Suppressor macrophage (primary cell): ENCODE data around the gene VSTM4.

Source experiments
- DNase-seq, 4 experiments: peaks; one replicate each; pipeline ENCODE4 v3.0.0-alpha.2; 2020 to 2022

Gene VSTM4

DNA sequence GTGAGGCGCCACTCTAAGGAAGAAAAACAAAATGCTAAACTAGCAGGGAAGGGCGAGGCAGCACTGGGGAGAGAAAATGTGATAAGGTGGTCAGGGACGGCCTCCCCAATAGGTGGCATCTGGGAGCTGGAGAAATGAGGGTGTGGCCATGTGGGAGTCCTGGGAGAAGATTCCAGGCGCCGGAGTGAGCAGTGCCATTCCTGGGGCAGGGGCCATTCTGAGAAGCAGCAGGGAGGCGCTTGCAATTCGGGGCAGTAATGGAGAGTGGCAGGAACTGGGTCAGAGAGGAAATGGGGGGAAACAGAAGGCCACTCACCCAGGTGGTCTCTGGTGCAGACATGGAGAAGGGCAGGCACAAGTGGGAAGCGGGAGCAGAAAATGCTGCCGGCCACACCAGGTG, 113.9 kb downstream of the VSTM4 start:
- DNase-seq, result no peak

DNA sequence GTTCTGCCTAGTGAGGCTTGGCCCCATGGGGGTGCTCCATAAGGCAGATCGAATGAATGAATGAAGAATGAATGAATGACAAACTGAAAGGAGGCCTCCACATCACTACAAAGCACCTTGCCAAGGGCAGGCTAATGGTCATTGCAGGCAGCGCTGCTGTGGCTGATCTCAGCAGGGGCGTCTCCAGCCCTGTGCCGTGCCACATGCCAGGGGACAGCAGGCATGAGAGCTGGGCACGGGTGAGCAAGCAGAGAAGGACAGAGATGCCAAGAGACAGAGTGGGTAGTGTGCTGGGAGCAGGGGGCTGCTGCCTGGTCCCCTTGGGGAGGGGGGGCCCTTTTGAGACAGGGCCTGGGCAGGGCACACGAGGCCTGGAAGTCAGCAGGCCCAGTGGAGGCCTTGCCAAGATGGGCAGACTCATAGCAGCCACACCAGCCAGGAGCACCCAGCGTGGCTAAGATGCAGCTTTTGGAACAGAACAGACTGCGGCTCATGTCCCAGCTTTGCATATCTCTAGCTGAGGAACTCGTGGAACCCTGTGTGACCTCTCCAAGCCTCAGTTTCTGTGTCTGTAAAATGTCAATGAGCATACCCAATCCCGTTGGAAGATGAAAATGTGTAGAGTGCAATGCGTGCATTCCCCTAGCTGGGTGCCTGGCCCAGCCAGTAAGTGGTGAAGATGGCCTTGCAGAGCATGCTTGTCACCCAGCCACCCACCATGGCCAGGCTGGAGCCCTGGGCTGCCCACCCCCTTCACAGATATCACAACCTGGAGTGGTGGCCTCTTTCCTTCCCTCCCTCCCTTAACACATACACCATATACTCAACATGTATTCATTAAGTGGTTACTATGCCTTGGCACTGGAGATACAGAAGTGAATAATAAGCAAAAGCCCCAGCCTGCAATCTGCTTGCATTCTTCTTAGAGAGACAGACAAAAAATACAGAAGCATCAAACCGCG, 114.6 kb downstream of the VSTM4 start:
- DNase-seq, result no peak

DNA sequence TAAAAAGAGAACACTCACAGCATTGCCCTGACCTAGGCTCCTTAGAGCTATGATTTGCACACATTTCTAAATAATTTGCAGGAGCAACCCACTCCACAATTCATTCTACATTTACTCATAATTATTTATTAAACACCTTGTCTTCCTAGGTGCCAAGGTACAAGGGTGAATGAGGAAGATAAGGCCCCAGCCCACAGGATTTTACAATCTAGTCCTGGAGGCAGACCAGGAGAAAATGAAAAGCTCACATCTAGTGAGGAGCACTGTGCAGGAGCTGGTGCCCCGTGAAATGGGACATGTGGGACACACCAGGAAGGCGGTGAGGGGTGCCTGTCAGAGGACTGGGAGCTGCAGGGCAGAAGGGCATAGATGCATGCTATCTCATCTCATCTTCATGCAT, 116.0 kb downstream of the VSTM4 start:
- DNase-seq, result no peak

DNA sequence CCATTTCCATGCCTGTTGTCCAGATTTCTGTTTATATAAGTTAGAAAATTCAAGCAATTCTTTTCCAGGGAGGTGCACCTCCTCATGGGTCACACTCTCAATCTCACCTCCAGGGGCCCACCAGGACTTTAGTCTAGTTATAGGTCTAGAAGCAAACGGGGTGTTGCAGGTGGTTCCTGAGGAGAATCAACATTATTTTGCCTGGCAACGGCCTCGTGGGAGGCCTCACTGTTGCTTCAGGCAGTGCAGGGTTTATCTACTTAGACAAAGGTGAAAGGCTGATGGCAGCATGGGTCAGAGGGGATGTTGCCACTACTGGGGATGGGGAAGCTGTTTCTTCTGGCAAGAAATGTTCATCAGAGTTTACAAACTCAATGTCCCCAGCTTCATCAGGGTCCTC, 119.0 kb downstream of the VSTM4 start:
- no peak for DNase-seq

DNA sequence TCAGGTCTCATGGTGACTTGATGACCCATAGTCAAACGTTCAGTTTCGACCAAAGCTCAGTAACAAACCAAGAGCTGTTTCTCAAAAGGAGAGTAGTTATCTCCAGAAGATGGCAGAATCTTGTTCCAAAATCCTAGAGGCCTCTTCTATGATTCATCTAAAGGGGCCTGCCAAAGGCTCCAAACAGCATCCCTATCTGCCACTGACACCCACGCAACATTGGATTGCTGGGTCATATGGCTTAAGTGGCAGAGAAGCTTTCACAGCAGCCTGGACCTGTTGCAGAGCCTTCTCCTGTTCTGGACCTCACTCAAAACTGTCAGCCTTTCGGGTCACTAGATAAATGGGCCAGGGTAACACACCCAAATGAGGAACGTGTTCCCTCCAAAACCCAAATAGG, 121.7 kb downstream of the VSTM4 start:
- no peak for DNase-seq

DNA sequence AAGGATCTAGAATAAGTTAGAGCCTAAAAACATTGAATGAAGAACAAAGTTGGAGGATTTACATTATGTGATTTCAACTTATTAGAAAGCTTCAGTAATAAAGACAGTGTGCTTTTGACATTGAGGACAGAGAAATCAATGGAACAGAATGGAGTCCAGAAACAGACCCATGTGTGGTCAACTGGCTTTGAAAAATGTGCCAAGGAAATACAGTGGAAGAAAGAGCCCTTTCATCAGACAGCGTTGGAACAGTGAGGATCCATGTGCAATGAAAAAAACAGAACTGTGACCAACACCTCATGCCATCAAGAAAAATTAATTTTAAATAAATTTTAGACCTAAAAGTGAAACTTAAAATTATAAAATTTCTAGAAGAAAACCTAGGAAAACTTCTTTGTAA, 125.1 kb downstream of the VSTM4 start:
- DNase-seq, result no peak

DNA sequence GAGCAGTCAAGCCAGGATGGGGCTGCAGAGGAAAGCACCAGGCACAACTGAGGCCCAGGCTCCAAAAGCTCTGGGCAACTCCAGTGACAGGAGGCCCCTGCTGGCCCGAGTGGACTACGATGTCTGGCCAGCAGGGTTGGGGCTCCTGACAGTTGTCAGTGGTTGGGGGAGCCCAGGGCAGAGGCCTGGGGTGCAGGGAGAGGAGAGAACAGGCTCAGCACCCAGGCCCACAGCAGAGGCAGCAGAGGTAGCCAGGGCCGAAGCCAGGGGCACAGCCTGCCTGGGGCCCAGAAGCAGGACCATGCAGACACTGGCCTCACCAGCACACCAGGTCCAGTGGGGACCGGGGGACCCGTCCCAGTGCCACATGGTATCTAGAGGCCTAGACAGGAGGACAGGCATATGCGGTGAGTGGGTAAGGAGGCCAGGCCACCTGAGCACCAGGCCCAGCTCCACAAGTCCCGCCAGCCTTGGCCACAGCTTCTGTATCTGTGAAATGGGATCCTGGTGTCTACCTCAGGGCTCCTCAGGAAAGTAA, 129.6 kb downstream of the VSTM4 start:
- DNase-seq, result no peak

DNA sequence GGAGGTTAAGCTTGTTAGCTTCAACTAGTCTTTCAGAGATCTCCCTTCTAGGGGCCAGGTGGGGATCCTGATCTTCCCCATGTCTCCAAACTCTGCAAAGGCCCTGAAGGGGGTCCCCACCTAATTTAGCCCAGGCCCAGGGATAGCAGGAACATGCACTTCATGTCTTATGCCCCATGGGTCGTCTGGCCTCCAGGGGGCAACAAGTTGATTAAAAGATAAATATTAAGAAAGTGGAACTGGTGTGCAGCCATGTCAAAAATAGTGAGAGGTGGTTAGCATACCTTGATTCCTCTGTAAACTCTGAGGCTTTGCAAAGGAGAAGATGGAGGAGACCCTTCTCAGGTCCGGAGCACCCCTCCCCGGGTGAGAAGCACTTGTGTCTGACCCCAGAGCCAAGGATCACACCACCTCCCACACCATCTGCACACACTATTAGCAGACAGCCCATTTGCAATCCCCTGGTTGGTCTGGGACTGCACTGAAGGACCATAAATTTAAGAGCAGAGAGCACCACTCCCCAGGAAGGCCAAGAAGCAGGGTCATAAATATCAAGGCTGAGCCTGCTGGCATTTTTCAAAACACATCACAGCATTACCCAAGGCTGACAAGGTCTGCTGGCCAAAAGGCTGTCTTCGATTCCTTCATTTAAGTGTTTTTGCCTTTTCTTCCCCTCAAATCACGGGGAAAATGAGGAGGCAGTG, 131.5 kb downstream of the VSTM4 start:
- DNase-seq, result peak in 2 of 4 experiments; percentile 6 to 14

DNA sequence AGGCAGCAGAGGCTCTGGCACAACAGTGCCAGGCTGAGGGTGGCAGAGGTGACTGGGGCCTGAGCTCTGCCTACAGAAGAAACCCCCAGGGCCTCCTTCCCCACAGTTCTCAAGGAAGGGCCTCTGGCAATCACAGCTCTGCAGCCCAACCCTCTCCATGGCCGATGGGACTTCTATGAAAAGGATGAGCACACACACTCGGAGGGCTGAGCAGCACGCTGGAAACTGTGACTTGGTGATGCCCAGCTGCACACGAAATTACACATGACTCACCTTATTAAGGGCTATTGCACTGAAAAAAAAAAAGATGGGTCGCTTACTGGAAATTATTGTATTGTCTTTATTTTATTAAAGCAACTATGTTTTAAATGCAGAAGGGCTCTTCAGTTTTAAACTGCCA, 132.7 kb downstream of the VSTM4 start:
- DNase-seq, result no peak

DNA sequence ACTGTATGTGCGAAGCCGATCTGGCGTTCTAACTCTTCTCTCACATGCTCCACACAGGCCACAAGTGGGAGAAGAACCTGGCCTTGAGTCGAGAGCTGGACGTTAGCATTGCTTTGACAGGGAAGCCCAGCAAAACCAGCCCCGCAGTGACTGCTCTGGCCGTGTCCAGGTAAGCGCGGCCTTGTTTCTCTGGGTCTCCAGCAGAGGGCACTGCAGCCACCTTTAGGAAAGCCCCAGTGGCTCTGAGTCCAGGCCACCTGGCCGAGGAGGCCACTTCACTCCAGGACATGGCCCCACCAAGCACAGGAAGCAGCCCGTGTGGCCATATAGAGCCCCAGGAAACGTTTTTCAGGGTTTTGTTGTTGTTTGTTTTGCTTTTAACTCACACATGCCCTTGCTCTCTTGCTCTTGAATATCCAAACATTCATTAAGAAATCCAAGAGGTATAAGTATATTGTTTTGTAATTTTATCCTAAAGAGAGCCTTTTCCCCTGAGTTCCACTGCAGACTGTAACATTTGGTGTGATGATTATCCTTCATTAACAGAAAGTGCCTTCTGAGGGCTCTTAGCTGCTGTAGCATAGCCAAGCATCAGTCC, 133.9 kb downstream of the VSTM4 start:
- peak; percentile 44 to 64 (median 50) for DNase-seq

DNA sequence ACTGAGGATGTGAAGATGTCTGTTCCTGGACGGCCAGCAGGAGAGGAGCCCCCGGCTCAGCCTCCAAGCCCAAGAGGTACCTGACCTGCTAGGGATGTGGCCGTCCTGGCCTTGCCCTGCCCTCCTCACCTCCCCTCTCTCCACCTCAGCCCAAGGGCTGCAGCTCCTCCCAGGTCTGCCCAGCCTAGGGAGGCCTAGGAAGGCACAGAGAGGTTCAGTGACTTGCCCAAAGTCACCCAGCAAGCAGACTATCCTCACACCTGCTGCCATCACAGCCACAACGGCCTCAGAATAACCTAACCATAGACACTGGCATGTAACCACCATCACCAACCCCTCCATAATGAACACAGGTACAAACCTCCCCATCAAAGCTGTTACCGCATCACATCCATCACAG, 137.0 kb downstream of the VSTM4 start:
- DNase-seq, result no peak

DNA sequence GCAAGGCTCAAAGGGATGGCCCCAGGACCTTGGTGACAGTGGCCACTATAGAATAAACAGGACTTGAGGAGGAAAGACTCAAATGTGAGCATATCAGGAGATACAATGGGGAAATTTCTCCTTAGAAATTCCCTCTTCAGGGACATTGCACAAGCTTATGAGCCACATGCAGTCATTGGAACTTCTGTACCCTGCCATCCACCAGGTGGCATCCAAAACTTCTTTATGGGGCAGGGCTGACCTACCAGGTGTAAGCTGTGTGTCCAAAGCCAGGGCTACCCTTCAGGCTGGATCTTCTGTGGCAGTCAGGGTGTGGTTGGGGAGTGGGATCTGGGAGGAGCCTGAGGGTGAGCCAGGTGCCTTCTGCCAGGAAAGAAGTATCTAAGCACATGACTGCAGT, 139.1 kb downstream of the VSTM4 start:
- peak in 3 of 4 experiments; percentile 8 to 24 (median 11) for DNase-seq

DNA sequence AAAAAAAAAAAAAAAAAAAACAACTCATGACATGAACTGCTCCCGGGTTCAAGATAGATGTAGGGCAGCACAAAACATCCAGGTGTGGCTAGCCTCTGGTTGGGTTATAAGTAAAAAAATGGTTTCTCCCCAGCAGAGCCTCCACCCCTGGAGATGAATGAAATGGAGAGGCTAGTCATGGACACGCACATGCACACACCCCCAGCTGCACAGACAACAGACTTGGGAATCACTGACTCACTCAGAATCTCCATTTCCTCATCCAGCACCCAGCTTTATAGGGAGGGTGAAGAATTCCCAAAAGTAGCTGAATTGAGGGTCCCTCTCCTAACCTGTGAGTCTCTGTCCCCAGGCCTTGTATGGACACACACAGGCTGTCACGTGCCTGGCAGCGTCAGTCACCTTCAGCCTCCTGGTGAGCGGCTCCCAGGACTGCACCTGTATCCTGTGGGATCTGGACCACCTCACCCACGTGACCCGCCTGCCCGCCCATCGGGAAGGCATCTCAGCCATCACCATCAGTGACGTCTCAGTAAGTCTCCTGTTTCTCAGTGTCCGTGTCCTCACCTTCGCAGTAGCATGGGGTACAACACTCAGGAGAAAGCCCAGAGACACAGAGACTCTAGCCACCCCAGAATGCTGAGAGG, 140.7 kb downstream of the VSTM4 start:
- DNase-seq, result no peak

DNA sequence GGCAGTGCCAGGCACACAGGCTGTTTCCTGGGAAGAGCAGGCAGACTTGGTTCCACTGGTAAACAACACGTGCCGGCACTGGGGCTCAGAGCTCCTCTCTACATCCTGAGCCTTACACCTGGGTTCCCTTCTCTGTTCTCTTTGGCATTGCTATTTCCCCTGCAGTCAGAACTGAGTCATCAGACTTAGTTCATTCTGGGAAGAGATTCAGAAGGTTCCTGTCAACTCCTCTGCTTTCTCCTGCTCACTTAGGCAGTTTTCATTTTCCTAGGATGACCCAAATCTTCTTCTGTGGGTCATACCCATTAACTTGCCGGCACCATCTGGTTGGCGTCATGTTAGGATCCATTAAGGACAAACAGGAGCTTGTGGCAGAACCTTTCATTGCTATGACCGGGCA, 142.3 kb downstream of the VSTM4 start:
- no peak for DNase-seq

DNA sequence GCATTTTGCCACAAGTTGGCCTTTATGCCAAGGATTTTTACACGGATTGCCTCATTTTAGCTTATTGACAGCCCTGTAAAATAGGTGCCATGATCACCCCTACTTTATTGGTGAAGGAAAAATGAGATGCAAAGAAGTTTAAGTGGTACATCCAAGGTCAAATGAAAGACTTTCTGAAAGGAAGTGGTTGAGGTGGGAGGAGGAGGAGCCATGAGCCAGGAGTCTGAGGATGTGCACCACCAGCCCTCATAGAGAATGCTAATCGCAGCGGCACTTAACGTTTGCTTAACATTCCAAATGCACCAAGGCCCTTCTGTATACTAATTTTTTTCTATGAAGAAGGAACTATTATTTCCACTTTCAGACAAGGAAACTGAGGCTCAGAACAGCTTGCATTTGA, 144.7 kb downstream of the VSTM4 start:
- DNase-seq, result no peak

DNA sequence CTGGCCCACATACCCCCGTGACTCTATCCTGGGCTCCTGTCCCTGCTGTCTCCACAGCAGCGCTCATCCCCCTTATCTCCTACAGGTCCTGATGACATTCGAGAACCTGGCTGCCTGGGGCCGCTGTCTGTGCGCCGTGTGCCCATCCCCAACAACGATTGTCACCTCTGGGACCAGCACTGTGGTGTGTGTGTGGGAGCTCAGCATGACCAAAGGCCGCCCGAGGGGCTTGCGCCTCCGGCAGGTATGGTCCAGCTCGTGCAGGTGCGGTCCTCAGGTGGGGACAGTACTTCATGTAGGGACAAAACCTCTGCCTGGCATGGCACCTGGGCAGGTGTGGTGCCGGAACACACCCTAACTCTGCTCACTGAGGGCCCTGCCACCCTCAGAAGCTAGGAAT, 145.3 kb downstream of the VSTM4 start:
- no peak for DNase-seq

DNA sequence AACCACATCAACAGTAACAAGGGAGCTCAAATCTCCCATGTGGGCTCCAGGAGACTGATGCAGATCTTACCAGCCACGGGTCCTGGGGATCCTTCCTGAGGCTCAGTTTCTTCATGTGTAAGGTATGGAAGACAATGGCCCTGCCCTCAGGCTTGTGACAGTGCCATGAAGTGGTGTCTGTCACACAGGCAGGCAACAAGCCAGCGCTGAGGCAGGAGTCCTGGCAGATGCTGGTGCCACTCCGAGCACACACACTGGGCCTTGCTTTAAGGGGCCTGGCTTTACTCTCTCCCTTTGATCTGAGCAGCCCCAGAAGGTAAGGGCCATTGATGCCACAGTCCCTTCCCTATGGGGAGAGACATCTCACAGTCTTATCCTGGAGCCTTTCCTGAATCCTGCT, 147.3 kb downstream of the VSTM4 start:
- no peak for DNase-seq

DNA sequence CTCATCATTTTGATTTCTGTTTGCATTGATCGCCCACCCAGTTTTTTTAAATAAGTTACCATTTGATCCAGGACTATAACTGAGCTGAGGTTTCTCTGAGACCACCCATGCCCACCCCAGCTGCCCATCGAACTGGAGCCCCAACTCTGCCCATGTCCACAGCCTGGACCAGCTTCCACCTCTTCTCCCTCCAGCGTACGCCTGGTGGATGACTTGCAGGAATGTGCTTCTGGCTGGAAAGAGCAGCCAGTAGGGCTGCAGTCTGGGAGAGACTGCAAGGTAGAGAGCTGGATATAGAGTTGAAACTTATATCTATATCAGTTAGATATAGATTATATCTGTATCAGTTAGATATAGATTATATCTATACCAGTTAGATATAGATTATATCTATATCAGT, 149.9 kb downstream of the VSTM4 start:
- DNase-seq, result no peak
